HepG2 (cell line): ENCODE measurements around the gene SPTAN1. TPM values are rescaled to one million over a fixed set of nuclear protein-coding genes. Genes with fewer than 3 reads are reported as not detected.

ENCODE experiments used
- ATAC-seq: fragments of 200-7000 bp; cut with Tn5 transposase; 3 replicates; pipeline ENCODE4 v1.9.1; 2020; ENCODE audit warnings: mild to moderate bottlenecking, moderate library complexity
- BruUV-seq: library from RNA; stranded (reverse); fragments of 400-500 nt; replicated peaks from 2 replicates; lab custom pipeline; 2021; lab: Mats Ljungman, UMichigan
- CTCF ChIA-PET: fragments of 300-600 bp; formaldehyde crosslinking; extraction: SDS; loops from one replicate; lab custom pipeline; 2021; ENCODE audit warnings: low total read pairs, inconsistent platforms, low intra/inter-chr PET ratio; lab: Yijun Ruan, JAX
- POLR2A ChIA-PET: fragments of 350-600 bp; sonication (Branson Sonifier 250); formaldehyde crosslinking; loops from one replicate; lab custom pipeline; 2020; ENCODE audit warnings: antibody characterized with exemption, inconsistent platforms; lab: Yijun Ruan, JAX
- DNase-seq: peaks from one replicate; pipeline ENCODE4 v3.0.0-alpha.2; 2015; ENCODE audit warnings: low spot score
- FAIRE-seq: peaks from 3 replicates; lab custom pipeline; 2011; peaks lifted over from hg19 to GRCh38; lab: Jason Lieb, UNC
- H2AFZ ChIP-seq: one replicate; pipeline ENCODE4 v1.6.1; 2011; ENCODE audit warnings: low read length, inconsistent platforms
- H3K27ac ChIP-seq: fragments of 300-600 bp; 3 replicates; pipeline ENCODE4 v1.8.0; 2011; ENCODE audit warnings: mixed run types, mild to moderate bottlenecking, mixed read lengths, low read length, inconsistent platforms; ENCODE audit not compliant: insufficient read depth; ENCODE audit errors: extremely low read length
- H3K27me3 ChIP-seq, 2 experiments: fragments of 200-600 bp in 1 of 2; 2 replicates in 1 of 2; 3 replicates in 1 of 2; pipeline versions ENCODE4 v1.6.0 to v1.8.0; 2011; ENCODE audit warnings: low read length in 2 of 2, mild to moderate bottlenecking in 2 of 2, moderate library complexity in 2 of 2, inconsistent platforms in 1 of 2; ENCODE audit not compliant: insufficient read depth in 2 of 2, control insufficient read depth in 1 of 2
- H3K36me3 ChIP-seq, 2 experiments: fragments of 200-600 bp in 1 of 2; replicated peaks in 1 of 2; 2 replicates in 1 of 2; 3 replicates in 1 of 2; pipeline versions ENCODE4 v1.5.1 to v1.8.0; 2011; ENCODE audit warnings: low read length in 2 of 2, inconsistent platforms in 1 of 2; ENCODE audit not compliant: insufficient read depth in 2 of 2, control insufficient read depth in 1 of 2
- H3K4me1 ChIP-seq: 2 replicates; pipeline ENCODE4 v1.5.1; 2012; ENCODE audit warnings: low read length, inconsistent platforms; ENCODE audit not compliant: insufficient read depth
- H3K4me2 ChIP-seq: 2 replicates; pipeline ENCODE4 v1.6.0; 2011; ENCODE audit warnings: low read depth, low read length, inconsistent platforms
- H3K4me3 ChIP-seq, 3 experiments: fragments of 200-600 bp in 1 of 3; sonication (generic), shearing (Covaris generic) in 1 of 3; replicated peaks in 1 of 3; 2 replicates each; pipeline ENCODE4 v1.5.1; 2011 to 2016; ENCODE audit warnings: low read length in 3 of 3, inconsistent platforms in 2 of 3, low read depth in 2 of 3, mild to moderate bottlenecking in 2 of 3, control low read depth in 1 of 3, mixed read lengths in 1 of 3; ENCODE audit not compliant: insufficient read depth in 1 of 3
- H3K79me2 ChIP-seq: one replicate; pipeline ENCODE4 v1.6.1; 2011; ENCODE audit warnings: low read length, inconsistent platforms; ENCODE audit not compliant: insufficient read depth
- H3K9ac ChIP-seq: 2 replicates; pipeline ENCODE4 v1.6.0; 2011; ENCODE audit warnings: mild to moderate bottlenecking, low read depth, low read length, inconsistent platforms; ENCODE audit not compliant: insufficient read depth
- H3K9me3 ChIP-seq: 2 replicates; pipeline ENCODE4 v1.5.1; 2012; ENCODE audit warnings: mild to moderate bottlenecking, low read length
- H4K20me1 ChIP-seq: 2 replicates; pipeline ENCODE4 v1.6.0; 2011; ENCODE audit warnings: inconsistent platforms, mild to moderate bottlenecking, low read length, moderate library complexity; ENCODE audit not compliant: insufficient read depth
- CAMTA2 ChIP-seq: sonication (generic); formaldehyde crosslinking; IDR thresholded peaks from 2 replicates; pipeline ENCODE4 v1.4.0; 2020; ENCODE audit warnings: mild to moderate bottlenecking, missing genetic modification reagents, borderline replicate concordance
- FOSL1 ChIP-seq: sonication (generic); formaldehyde crosslinking; IDR thresholded peaks from 2 replicates; pipeline ENCODE4 v1.9.0; 2021; ENCODE audit warnings: missing genetic modification reagents, borderline replicate concordance
- FOXO4 ChIP-seq: sonication (generic); formaldehyde crosslinking; conservative IDR thresholded peaks from 2 replicates; pipeline ENCODE4 v1.8.1; 2023; ENCODE audit warnings: missing genetic modification reagents
- IKZF4 ChIP-seq: sonication (generic); formaldehyde crosslinking; IDR thresholded peaks from 2 replicates; pipeline ENCODE4 v1.5.1; 2020; ENCODE audit warnings: borderline replicate concordance, mild to moderate bottlenecking, low read depth, missing genetic modification reagents; ENCODE audit errors: not compliant biosample characterization
- KIAA2018 ChIP-seq: sonication (generic); formaldehyde crosslinking; IDR thresholded peaks from 2 replicates; pipeline ENCODE4 v1.5.0; 2020; ENCODE audit warnings: mild to moderate bottlenecking, missing genetic modification reagents, borderline replicate concordance
- KLF12 ChIP-seq: sonication (generic); formaldehyde crosslinking; IDR thresholded peaks from 2 replicates; pipeline ENCODE4 v1.4.0; 2020; ENCODE audit warnings: missing genetic modification reagents, borderline replicate concordance
- RBM22 ChIP-seq: fragments of 200-400 bp; formaldehyde crosslinking; optimal IDR thresholded peaks from 2 replicates; pipeline ENCODE3; 2017; ENCODE audit warnings: mild to moderate bottlenecking, low read length, moderate library complexity
- SRSF1 ChIP-seq: fragments of 200-400 bp; formaldehyde crosslinking; optimal IDR thresholded peaks from 2 replicates; pipeline ENCODE3; 2017; ENCODE audit warnings: mild to moderate bottlenecking, low read depth, low read length, moderate library complexity
- YEATS4 ChIP-seq: sonication (generic); formaldehyde crosslinking; IDR thresholded peaks from 2 replicates; pipeline ENCODE4 v1.4.0; 2020; ENCODE audit warnings: missing genetic modification reagents, borderline replicate concordance
- WGBS: methylation state at CpG from one replicate; pipeline ENCODE4 v1.1.6; 2017; ENCODE audit warnings: low lambda C conversion rate; 5-methylcytosine and 5-hydroxymethylcytosine counted together
- in situ Hi-C: cut with HindIII; loops from 2 replicates; pipeline ENCODE4 v1.10.0; 2017; ENCODE audit warnings: low pct_unique_long_range_greater_than_20kb; ENCODE audit not compliant: extremely low pct_ligation_motif_present
- intact Hi-C: fragments of 100-400 bp; cut with micrococcal nuclease; formaldehyde crosslinking; loops from one replicate; pipeline ENCODE4 v1.10.0; 2022; ENCODE audit not compliant: unreplicated experiment
- polyA plus RNA-seq, 8 experiments: library from polyadenylated mRNA; depleted of rRNA in 3 of 8; stranded (reverse) in 7 of 8; unstranded in 1 of 8; fragments of >200 nt; fragmentation: Illumina TruSeq in 4 of 8; extraction: Trizol in 4 of 8; gene quantifications; 2 replicates each; pipeline versions ENCODE4 v1.2.1 to v1.2.3, GENCODE V29; 2011 to 2016; ENCODE audit warnings: low read depth in 4 of 8, missing spikeins in 1 of 8, mixed read lengths in 1 of 8; ENCODE audit not compliant: insufficient read depth in 1 of 8
- total RNA-seq, 5 experiments: library from RNA; depleted of rRNA; stranded (reverse); fragments of >200 nt; fragmentation: Illumina TruSeq; extraction: Trizol; gene quantifications; 2 replicates each; pipeline ENCODE4 v1.2.3, GENCODE V29; 2016; ENCODE audit warnings: low read depth in 1 of 5

The SPTAN1 gene
- total and polyA plus RNA-seq, 2 of the 13 experiments (the other 11 are each of a cell fraction or from before 2014, with no cell fraction given): 106 to 111 TPM

- Histone ChIP-seq H3K4me2 (no peak overlapping the region), H3K9ac (no peak overlapping the region), H3K79me2 (no peaks in the 10 kb centered on the region), H2AFZ (no peak overlapping the region), H3K4me1 (no peaks in the 10 kb centered on the region), H3K9me3 (no peaks in the 10 kb centered on the region), H3K4me3 (no peak overlapping the region), H3K27me3 (no peaks in the 10 kb centered on the region), H4K20me1 (no peaks in the 10 kb centered on the region), H3K36me3 (peaks cover 18 to 55% of the 10 kb centered on the region in 2 experiments; a peak in 4 of 5 replicates), H3K27ac (no peak overlapping the region)
- in situ Hi-C loops: no loop called here
- POLR2A ChIA-PET: no interaction called here
- intact Hi-C loops: no loop called here
- FAIRE-seq (no peak), DNase-seq (no peak), ATAC-seq (no peak)
- CTCF ChIA-PET: no interaction called here
- WGBS: 96% methylated on average over 4 of the region's 4 CpGs
- no peak for TF ChIP-seq KLF12 (CRISPR knock-in tag)
- peak; percentile 40 for TF ChIP-seq RBM22
- TF ChIP-seq SRSF1: no peak
- BruUV-seq: no TSS peak
Observed at GRCh38 chr9:128600099-128600498, 47.7 kb downstream of the SPTAN1 start.

- Histone ChIP-seq H4K20me1 (no peaks in the 10 kb centered on the region), H3K27ac (no peak overlapping the region), H3K79me2 (no peaks in the 10 kb centered on the region), H3K9ac (no peak overlapping the region), H3K4me2 (no peak overlapping the region), H2AFZ (no peak overlapping the region), H3K4me3 (no peak overlapping the region), H3K4me1 (no peaks in the 10 kb centered on the region), H3K9me3 (no peaks in the 10 kb centered on the region), H3K36me3 (peaks cover 30 to 55% of the 10 kb centered on the region in 2 experiments), H3K27me3 (no peaks in the 10 kb centered on the region)
- POLR2A ChIA-PET: no interaction called here
- CTCF ChIA-PET: no interaction called here
- DNase-seq: no peak
- WGBS: 93% methylated on average over 5 of the region's 8 CpGs
- in situ Hi-C loops (no loop called here), intact Hi-C loops (no loop called here)
- no peak for FAIRE-seq
- no TSS peak for BruUV-seq
- ATAC-seq: no peak
- no peak for TF ChIP-seq YEATS4 (CRISPR knock-in tag)
- TF ChIP-seq KIAA2018: no peak
- TF ChIP-seq CAMTA2 (CRISPR knock-in tag): no peak
- no peak for TF ChIP-seq FOXO4 (CRISPR knock-in tag)
- TF ChIP-seq IKZF4 (CRISPR knock-in tag): no peak
- TF ChIP-seq FOSL1: no peak
Observed at GRCh38 chr9:128603697-128604096, 51.3 kb downstream of the SPTAN1 start.
